ENCODE measurements around the gene MAP3K8. TPM values are rescaled to one million over a fixed set of nuclear protein-coding genes. Genes with fewer than 3 reads are reported as not detected.

The MAP3K8 gene
- total and polyA plus RNA-seq, 9 of the 15 experiments (the other 6 are each of a cell fraction or from before 2014, with no cell fraction given) = 6.9 to 23.6 (median 13.6) TPM

DNA sequence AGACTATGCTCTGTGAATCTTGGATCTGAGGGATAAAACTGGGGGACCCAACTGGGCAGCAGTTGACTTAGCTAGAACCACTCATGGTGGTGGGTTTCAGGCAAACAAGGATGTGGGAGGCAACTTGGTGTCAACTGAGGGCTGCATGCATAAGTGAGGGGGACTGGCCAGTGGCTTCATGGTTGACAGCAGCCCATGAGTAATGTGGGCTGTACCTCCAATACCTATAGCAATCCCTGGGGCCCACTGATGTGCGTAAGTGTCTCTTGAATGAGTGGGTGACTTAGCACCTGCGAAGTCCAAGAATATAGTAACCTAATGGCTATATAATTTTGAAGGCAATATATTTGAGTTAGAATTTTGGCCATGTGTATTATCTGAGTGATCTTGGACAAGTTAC lies 13.7 kb upstream of the MAP3K8 start (continued):
- TF ChIP-seq RCOR1 (IDR thresholded peaks at IDR 0.05; ENCODE audit: borderline replicate concordance in 1 of 2, low read depth in 2 of 2, low read length in 2 of 2) = no peak
- TF ChIP-seq, protein P1, sequence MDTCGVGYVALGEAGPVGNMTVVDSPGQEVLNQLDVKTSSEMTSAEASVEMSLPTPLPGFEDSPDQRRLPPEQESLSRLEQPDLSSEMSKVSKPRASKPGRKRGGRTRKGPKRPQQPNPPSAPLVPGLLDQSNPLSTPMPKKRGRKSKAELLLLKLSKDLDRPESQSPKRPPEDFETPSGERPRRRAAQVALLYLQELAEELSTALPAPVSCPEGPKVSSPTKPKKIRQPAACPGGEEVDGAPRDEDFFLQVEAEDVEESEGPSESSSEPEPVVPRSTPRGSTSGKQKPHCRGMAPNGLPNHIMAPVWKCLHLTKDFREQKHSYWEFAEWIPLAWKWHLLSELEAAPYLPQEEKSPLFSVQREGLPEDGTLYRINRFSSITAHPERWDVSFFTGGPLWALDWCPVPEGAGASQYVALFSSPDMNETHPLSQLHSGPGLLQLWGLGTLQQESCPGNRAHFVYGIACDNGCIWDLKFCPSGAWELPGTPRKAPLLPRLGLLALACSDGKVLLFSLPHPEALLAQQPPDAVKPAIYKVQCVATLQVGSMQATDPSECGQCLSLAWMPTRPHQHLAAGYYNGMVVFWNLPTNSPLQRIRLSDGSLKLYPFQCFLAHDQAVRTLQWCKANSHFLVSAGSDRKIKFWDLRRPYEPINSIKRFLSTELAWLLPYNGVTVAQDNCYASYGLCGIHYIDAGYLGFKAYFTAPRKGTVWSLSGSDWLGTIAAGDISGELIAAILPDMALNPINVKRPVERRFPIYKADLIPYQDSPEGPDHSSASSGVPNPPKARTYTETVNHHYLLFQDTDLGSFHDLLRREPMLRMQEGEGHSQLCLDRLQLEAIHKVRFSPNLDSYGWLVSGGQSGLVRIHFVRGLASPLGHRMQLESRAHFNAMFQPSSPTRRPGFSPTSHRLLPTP (IDR thresholded peaks at IDR 0.05; ENCODE audit: borderline replicate concordance, extremely low read depth, insufficient read length) = no peak
- TF ChIP-seq FOXJ3 (CRISPR knock-in tag; IDR thresholded peaks at IDR 0.05) = no peak
- no peak for TF ChIP-seq MCM2 (IDR thresholded peaks at IDR 0.05; ENCODE audit: low read depth)
- TF ChIP-seq, protein P2, sequence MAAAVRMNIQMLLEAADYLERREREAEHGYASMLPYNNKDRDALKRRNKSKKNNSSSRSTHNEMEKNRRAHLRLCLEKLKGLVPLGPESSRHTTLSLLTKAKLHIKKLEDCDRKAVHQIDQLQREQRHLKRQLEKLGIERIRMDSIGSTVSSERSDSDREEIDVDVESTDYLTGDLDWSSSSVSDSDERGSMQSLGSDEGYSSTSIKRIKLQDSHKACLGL (CRISPR knock-in tag; IDR thresholded peaks at IDR 0.05; ENCODE audit: borderline replicate concordance, poor library complexity, severe bottlenecking) = no peak
- TF ChIP-seq LEF1 (IDR thresholded peaks at IDR 0.05) = no peak
- TF ChIP-seq, protein P3, sequence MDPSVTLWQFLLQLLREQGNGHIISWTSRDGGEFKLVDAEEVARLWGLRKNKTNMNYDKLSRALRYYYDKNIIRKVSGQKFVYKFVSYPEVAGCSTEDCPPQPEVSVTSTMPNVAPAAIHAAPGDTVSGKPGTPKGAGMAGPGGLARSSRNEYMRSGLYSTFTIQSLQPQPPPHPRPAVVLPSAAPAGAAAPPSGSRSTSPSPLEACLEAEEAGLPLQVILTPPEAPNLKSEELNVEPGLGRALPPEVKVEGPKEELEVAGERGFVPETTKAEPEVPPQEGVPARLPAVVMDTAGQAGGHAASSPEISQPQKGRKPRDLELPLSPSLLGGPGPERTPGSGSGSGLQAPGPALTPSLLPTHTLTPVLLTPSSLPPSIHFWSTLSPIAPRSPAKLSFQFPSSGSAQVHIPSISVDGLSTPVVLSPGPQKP (CRISPR knock-in tag; IDR thresholded peaks at IDR 0.05) = no peak
- TF ChIP-seq STAT5A (IDR thresholded peaks at IDR 0.05; ENCODE audit: borderline replicate concordance, low read length) = no peak
- TF ChIP-seq CREB1 (IDR thresholded peaks at IDR 0.05) = no peak
- no peak for TF ChIP-seq CREB1 (CRISPR knock-in tag; IDR thresholded peaks at IDR 0.05)
- TF ChIP-seq ZNF507 (tag; conservative IDR thresholded peaks at IDR 0.05) = no peak
- no peak for TF ChIP-seq JUN (IDR thresholded peaks at IDR 0.05; ENCODE audit: borderline replicate concordance, low read depth, low read length)
- no peak for TF ChIP-seq JUN (CRISPR knock-in tag; IDR thresholded peaks at IDR 0.05; ENCODE audit: borderline replicate concordance)
- TF ChIP-seq GTF2E2 (tag; IDR thresholded peaks at IDR 0.05) = no peak
- TF ChIP-seq HSF4 (CRISPR knock-in tag; IDR thresholded peaks at IDR 0.05; ENCODE audit: borderline replicate concordance) = no peak
